ENCODE data around the gene PIP4K2C. TPM values are rescaled to one million over a fixed set of nuclear protein-coding genes. Genes with fewer than 3 reads are reported as not detected.

The PIP4K2C gene
- polyA plus RNA-seq, 1 experiment: 33.1 TPM

GRCh38 chr12:57583008-57583831, 7.8 kb upstream of the PIP4K2C start:
- Histone ChIP-seq H3K27me3 (ENCODE audit: control insufficient read depth, insufficient read depth, low read length) (peaks cover 22% of the 10 kb centered on the region), H3K4me3 (ENCODE audit: low read depth, low read length) (no peak overlapping the region), H3K9me3 (ENCODE audit: control insufficient read depth, insufficient read depth, low read length) (no peaks in the 10 kb centered on the region), H3K27ac (ENCODE audit: low read depth, low read length) (no peak overlapping the region)
- ChIA-PET POLR2A (interaction anchor here (0.9 kb wide), 1 partner anchor 28 kb away, joined by 4 read pairs; the partner anchor contains the start of gene ARHGEF25), CTCF (interaction anchor here (0.6 to 6.7 kb wide), 44 partner anchors 10 to 243 kb away, joined by 3 to 112 read pairs (median 5); partner anchors contain the start of genes B4GALNT1 and OS9)
- DNase-seq (ENCODE audit: low read depth, low spot score): peak; percentile 67
- TF ChIP-seq CTCF (IDR thresholded peaks at IDR 0.05; ENCODE audit: low read depth, low read length): peak; percentile 89

GRCh38 chr12:57584050-57584449, 6.9 kb upstream of the PIP4K2C start:
- POLR2A ChIA-PET: no interaction called here
- no peak for TF ChIP-seq CTCF (IDR thresholded peaks at IDR 0.05; ENCODE audit: low read depth, low read length)
- Histone ChIP-seq H3K4me3 (ENCODE audit: low read depth, low read length) (no peak overlapping the region), H3K27me3 (ENCODE audit: control insufficient read depth, insufficient read depth, low read length) (peaks cover 25% of the 10 kb centered on the region), H3K9me3 (ENCODE audit: control insufficient read depth, insufficient read depth, low read length) (no peaks in the 10 kb centered on the region), H3K27ac (ENCODE audit: low read depth, low read length) (no peak overlapping the region)
- CTCF ChIA-PET: interaction anchor here (0.8 to 6.7 kb wide), 27 partner anchors 9 to 158 kb away, joined by 3 to 112 read pairs (median 6); partner anchors contain the start of genes B4GALNT1 and OS9
- DNase-seq (ENCODE audit: low read depth, low spot score): no peak

GRCh38 chr12:57584690-57585089, 6.3 kb upstream of the PIP4K2C start:
- CTCF ChIA-PET: interaction anchor here (1.0 to 6.7 kb wide), 10 partner anchors 8 to 157 kb away, joined by 3 to 112 read pairs (median 32); partner anchors contain the start of genes B4GALNT1 and OS9
- no peak for DNase-seq (ENCODE audit: low read depth, low spot score)
- no peak for TF ChIP-seq CTCF (IDR thresholded peaks at IDR 0.05; ENCODE audit: low read depth, low read length)
- H3K9me3 ChIP-seq (ENCODE audit: control insufficient read depth, insufficient read depth, low read length): no peaks in the 10 kb centered on the region
- no peak overlapping the region for H3K4me3 ChIP-seq (ENCODE audit: low read depth, low read length)
- POLR2A ChIA-PET: interaction anchor here (0.7 to 1.0 kb wide), 2 partner anchors 19 to 40 kb away, joined by 3 read pairs; no protein-coding TSS in a partner anchor
- no peak overlapping the region for H3K27ac ChIP-seq (ENCODE audit: low read depth, low read length)
- H3K27me3 ChIP-seq (ENCODE audit: control insufficient read depth, insufficient read depth, low read length): peaks cover 25% of the 10 kb centered on the region

- Histone ChIP-seq H3K27ac (ENCODE audit: low read depth, low read length) (no peak overlapping the region), H3K9me3 (ENCODE audit: control insufficient read depth, insufficient read depth, low read length) (no peaks in the 10 kb centered on the region), H3K4me3 (ENCODE audit: low read depth, low read length) (no peak overlapping the region), H3K27me3 (ENCODE audit: control insufficient read depth, insufficient read depth, low read length) (peaks cover 22% of the 10 kb centered on the region)
- ChIA-PET POLR2A (interaction anchor here (0.7 to 1.0 kb wide), 2 partner anchors 18 to 126 kb away, joined by 3 to 5 read pairs; no protein-coding TSS in a partner anchor), CTCF (interaction anchor here (0.9 to 6.7 kb wide), 8 partner anchors 8 to 149 kb away, joined by 3 to 112 read pairs (median 45); partner anchors contain the start of genes B4GALNT1 and OS9)
- no peak for TF ChIP-seq CTCF (IDR thresholded peaks at IDR 0.05; ENCODE audit: low read depth, low read length)
- no peak for DNase-seq (ENCODE audit: low read depth, low spot score)
These were observed 5.8 kb upstream of the PIP4K2C start for GRCh38 chr12:57585156-57585555.

GRCh38 chr12:57586128-57586527, 4.9 kb upstream of the PIP4K2C start:
- Histone ChIP-seq H3K27ac (ENCODE audit: low read depth, low read length) (no peak overlapping the region), H3K9me3 (ENCODE audit: control insufficient read depth, insufficient read depth, low read length) (no peaks in the 10 kb centered on the region; the same call in 1 of the 2 replicates), H3K4me3 (ENCODE audit: low read depth, low read length) (no peak overlapping the region), H3K27me3 (ENCODE audit: control insufficient read depth, insufficient read depth, low read length) (peaks cover 20% of the 10 kb centered on the region)
- POLR2A ChIA-PET: no interaction called here
- CTCF ChIA-PET: interaction anchor here (0.9 to 6.7 kb wide), 4 partner anchors 36 to 148 kb away, joined by 11 to 112 read pairs (median 48); partner anchors contain the start of genes B4GALNT1 and OS9
- no peak for TF ChIP-seq CTCF (IDR thresholded peaks at IDR 0.05; ENCODE audit: low read depth, low read length)
- DNase-seq (ENCODE audit: low read depth, low spot score): no peak

Data from AG04450 (cell line).